Measurements from ENCODE around the gene FBXL4. TPM values are rescaled to one million over a fixed set of nuclear protein-coding genes. Genes with fewer than 3 reads are reported as not detected.

The FBXL4 gene
- total RNA-seq, 6 donors from 2014 or later, result 6.3 to 25.9 (median 14.4) TPM

DNA sequence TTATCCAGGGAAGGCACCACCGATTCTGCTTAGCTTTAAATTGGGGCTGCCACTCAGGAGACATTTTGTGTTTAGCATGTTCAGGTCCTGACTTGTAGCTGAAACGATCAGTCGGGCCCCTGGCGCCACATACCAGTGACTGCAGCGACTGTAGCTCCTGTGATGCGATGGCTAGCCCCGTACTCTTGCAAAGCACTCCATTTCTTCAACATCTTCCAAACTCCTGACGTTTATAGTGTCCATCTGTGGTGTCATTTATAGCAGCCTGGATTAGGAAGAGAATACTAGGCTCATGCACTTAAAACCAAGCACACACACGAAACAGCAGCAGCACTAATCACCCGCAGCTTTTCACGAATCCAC lies 100.3 kb downstream of the FBXL4 start:
- no peaks in the 10 kb centered on the region for H3K9me3 ChIP-seq
- H3K27me3 ChIP-seq, result peaks cover 4 to 58% (median 38%) of the 10 kb centered on the region in 4 donors
- H3K4me3 ChIP-seq, result no peak overlapping the region
- no peak overlapping the region for H3K27ac ChIP-seq
- no peaks in the 10 kb centered on the region for H3K36me3 ChIP-seq
- no peak for DNase-seq
- WGBS, 2 donors, result 35 to 37% methylated on average over 11 of the region's 11 CpGs
- peaks cover 27 to 49% (median 32%) of the 10 kb centered on the region in 4 donors for H3K4me1 ChIP-seq
- TF ChIP-seq POLR2AphosphoS5 (IDR thresholded peaks at IDR 0.05), result no peak
- TF ChIP-seq, protein P1, sequence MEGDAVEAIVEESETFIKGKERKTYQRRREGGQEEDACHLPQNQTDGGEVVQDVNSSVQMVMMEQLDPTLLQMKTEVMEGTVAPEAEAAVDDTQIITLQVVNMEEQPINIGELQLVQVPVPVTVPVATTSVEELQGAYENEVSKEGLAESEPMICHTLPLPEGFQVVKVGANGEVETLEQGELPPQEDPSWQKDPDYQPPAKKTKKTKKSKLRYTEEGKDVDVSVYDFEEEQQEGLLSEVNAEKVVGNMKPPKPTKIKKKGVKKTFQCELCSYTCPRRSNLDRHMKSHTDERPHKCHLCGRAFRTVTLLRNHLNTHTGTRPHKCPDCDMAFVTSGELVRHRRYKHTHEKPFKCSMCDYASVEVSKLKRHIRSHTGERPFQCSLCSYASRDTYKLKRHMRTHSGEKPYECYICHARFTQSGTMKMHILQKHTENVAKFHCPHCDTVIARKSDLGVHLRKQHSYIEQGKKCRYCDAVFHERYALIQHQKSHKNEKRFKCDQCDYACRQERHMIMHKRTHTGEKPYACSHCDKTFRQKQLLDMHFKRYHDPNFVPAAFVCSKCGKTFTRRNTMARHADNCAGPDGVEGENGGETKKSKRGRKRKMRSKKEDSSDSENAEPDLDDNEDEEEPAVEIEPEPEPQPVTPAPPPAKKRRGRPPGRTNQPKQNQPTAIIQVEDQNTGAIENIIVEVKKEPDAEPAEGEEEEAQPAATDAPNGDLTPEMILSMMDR (IDR thresholded peaks at IDR 0.05), result no peak
- TF ChIP-seq EP300 (IDR thresholded peaks at IDR 0.05), result no peak
- no peak for TF ChIP-seq POLR2A (IDR thresholded peaks at IDR 0.05)
- no peak for ATAC-seq (ENCODE audit: low FRiP score in 2 of 2)

DNA sequence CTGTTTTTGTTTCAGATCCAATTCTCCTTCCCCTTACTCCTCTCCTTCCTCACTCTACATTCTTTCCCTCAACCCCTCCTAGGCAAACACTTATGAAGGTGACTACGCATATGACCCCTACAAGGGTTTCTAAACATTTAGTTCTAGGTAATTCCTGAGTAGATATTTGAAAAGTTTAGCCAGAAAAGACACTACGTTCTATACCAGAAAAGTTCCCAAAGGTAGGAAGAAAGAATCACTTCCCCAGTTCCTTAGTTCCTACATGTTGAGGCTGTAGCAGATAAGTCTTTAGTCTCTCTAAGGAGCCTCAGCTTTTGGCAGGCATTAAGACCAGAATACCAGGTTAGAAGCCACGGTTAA lies 101.7 kb downstream of the FBXL4 start:
- H3K4me3 ChIP-seq, result no peak overlapping the region
- H3K36me3 ChIP-seq, result no peaks in the 10 kb centered on the region
- no peak overlapping the region for H3K27ac ChIP-seq
- H3K4me1 ChIP-seq, result peaks cover 30 to 51% (median 32%) of the 10 kb centered on the region in 4 donors
- H3K9me3 ChIP-seq, result no peaks in the 10 kb centered on the region
- ATAC-seq (ENCODE audit: low FRiP score in 2 of 2) (no peak), DNase-seq (no peak)
- 54 to 56% methylated on average over 3 of the region's 3 CpGs for WGBS, 2 donors
- TF ChIP-seq POLR2AphosphoS5 (IDR thresholded peaks at IDR 0.05), result no peak
- TF ChIP-seq, protein P1 (IDR thresholded peaks at IDR 0.05), result no peak
- TF ChIP-seq EP300 (IDR thresholded peaks at IDR 0.05), result no peak
- H3K27me3 ChIP-seq, result peaks cover 5 to 71% (median 42%) of the 10 kb centered on the region in 4 donors

DNA sequence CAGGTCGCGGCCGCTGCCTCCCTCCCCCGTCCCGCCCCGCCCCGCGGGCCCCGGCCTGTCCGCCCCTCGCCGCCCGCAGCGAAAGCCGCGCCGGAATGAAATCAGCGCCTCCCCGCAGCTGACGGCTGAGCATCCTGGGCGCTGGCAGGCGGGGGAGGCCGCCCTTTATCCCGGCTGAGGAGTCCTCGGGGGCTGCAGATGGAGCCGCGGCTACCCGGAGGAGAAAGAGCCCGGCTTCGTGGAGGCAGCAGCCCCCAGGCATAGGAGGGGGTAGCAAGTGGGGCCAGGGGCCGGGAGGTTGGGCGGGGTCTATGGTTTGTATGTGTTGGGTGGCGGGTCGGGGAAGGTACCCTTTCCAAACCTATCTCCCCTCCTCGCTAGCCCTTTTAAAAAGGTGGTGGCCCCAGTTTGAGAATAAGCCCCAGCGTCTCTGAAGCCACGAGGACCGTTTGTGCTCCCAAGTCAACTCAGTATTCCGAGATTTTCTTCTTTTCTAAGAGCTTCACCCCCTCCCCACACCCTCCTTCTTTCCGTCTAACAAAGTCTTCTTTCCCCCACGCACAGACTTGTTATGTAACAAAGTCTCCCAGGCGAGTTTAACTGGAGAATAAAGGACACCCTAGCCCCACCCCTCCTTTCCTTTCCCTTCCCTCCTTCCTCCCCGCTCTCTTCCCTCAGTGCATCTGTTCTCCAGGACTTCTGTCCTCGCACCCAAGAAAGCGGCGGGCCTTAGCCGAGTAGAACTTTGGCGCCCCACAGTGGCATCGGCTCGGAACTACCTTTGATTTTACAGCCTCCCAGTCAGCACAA lies 102.3 kb downstream of the FBXL4 start:
- peaks cover 5 to 77% (median 42%) of the 10 kb centered on the region in 4 donors for H3K27me3 ChIP-seq
- peak; percentile 63 to 83 for DNase-seq
- WGBS, 2 donors, result 1 to 2% methylated on average over 19 to 26 of the region's 50 CpGs
- H3K27ac ChIP-seq, result no peak overlapping the region
- H3K36me3 ChIP-seq, result no peaks in the 10 kb centered on the region
- no peaks in the 10 kb centered on the region for H3K9me3 ChIP-seq
- no peak for TF ChIP-seq POLR2A (IDR thresholded peaks at IDR 0.05)
- no peak for TF ChIP-seq EP300 (IDR thresholded peaks at IDR 0.05)
- TF ChIP-seq POLR2AphosphoS5 (IDR thresholded peaks at IDR 0.05), result no peak
- TF ChIP-seq, protein P1 (IDR thresholded peaks at IDR 0.05), result peak; percentile 54 to 79 (median 64)
- peak overlapping the region in 2 of 4 donors; percentile 31 to 32 for H3K4me3 ChIP-seq
- ATAC-seq (ENCODE audit: low FRiP score in 2 of 2), result peak; percentile 75 to 87
- H3K4me1 ChIP-seq, result peaks cover 30 to 51% (median 32%) of the 10 kb centered on the region in 4 donors

DNA sequence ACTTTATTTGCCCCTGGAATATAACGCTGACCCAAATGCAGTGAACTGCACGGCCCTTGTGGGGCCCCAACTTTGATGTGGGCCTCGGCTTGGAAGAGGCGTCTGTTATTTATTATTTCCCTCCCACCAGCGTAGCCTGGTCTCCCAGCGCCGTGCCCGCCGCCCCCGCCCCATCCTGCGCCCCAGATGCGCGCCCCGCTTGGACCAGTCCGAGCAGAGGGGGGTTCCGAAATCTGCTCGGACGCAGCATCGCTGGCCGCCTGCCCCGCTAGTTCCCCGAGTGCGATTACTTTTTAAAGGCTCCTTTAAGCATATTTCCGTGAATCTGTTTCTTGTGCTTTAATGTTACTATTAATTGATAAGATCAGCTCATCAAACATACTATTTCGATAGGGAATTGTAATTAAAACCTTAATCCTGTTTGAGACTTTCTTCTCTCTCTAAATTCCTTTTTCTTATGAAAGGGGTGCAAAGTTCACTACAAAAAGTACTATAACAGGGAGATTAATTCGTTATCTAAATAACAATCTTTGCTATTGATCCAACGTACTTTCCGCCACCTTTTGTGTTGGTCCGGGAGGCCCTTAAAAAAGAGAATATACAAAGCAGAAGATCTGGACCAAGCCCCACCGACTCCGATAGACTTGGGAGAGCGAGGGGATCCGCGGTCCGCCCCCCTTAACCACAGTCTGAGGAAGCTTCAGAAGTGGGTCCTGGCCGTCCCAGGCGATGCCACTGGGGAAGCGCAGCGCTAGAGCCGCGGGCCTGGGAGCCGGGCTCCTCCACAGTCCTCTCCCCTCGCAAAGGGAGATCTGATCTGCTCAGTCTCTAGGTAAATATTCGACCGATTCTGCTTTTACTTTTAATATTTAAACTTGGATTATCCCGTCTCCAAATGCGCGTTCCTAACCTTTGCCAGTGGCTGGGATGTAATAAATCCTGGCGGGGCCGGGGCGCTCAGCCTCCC lies 103.2 kb downstream of the FBXL4 start:
- TF ChIP-seq POLR2A (IDR thresholded peaks at IDR 0.05) (no peak), POLR2AphosphoS5 (IDR thresholded peaks at IDR 0.05) (no peak), EP300 (IDR thresholded peaks at IDR 0.05) (no peak)
- TF ChIP-seq, protein P1 (IDR thresholded peaks at IDR 0.05), result no peak
- H3K27ac ChIP-seq, result no peak overlapping the region
- H3K4me1 ChIP-seq, result peaks cover 30 to 51% (median 32%) of the 10 kb centered on the region in 4 donors
- H3K9me3 ChIP-seq, result no peaks in the 10 kb centered on the region
- H3K4me3 ChIP-seq, result peak overlapping the region in 2 of 4 donors; percentile 31 to 32
- WGBS, 2 donors, result 9 to 10% methylated on average over 37 to 51 of the region's 51 CpGs
- H3K36me3 ChIP-seq, result no peaks in the 10 kb centered on the region
- ATAC-seq (ENCODE audit: low FRiP score in 2 of 2), result no peak
- peak in 1 of 2 donors; percentile 71 for DNase-seq
- peaks cover 5 to 80% (median 45%) of the 10 kb centered on the region in 4 donors for H3K27me3 ChIP-seq
